ENCODE measurements around the gene MAGI3.
A peak's percentile ranks its signal among the peaks of the same experiment; 100 is the strongest.
"Not testable (repeated sequence)": the region's sequence is repeated elsewhere in the genome, so short reads cannot be mapped to it uniquely, and the experiment has no call there.

The MAGI3 gene

GRCh38 chr1:113582084-113582483 is 191.8 kb downstream of the MAGI3 start:
- no peak for DNase-seq

- DNase-seq, result no peak
These were observed 197.2 kb downstream of the MAGI3 start for GRCh38 chr1:113587475-113587874.

- no peak for DNase-seq
These were observed 201.9 kb downstream of the MAGI3 start for GRCh38 chr1:113592230-113592629.

- DNase-seq, result no peak
These were observed 203.4 kb downstream of the MAGI3 start for GRCh38 chr1:113593550-113594297.

GRCh38 chr1:113604466-113604865 is 214.2 kb downstream of the MAGI3 start:
- DNase-seq, result not testable (repeated sequence)

GRCh38 chr1:113605146-113605545 is 214.8 kb downstream of the MAGI3 start:
- no peak for DNase-seq

GRCh38 chr1:113608399-113608798 is 218.1 kb downstream of the MAGI3 start:
- DNase-seq, result no peak

GRCh38 chr1:113610372-113610771 is 220.1 kb downstream of the MAGI3 start:
- DNase-seq, result no peak

GRCh38 chr1:113615425-113615824 is 225.1 kb downstream of the MAGI3 start:
- DNase-seq, result no peak

- peak; percentile 72 for DNase-seq
These were observed 225.8 kb downstream of the MAGI3 start for GRCh38 chr1:113616156-113616555.

GRCh38 chr1:113617438-113618141 is 227.3 kb downstream of the MAGI3 start:
- DNase-seq, result no peak

GRCh38 chr1:113628997-113629396 is 238.7 kb downstream of the MAGI3 start:
- no peak for DNase-seq

GRCh38 chr1:113630340-113631327 is 240.3 kb downstream of the MAGI3 start:
- DNase-seq, result peak; percentile 69

GRCh38 chr1:113641396-113641795 is 251.1 kb downstream of the MAGI3 start:
- DNase-seq, result no peak

GRCh38 chr1:113647164-113647563 is 256.8 kb downstream of the MAGI3 start:
- no peak for DNase-seq

- DNase-seq, result no peak
These were observed 258.2 kb downstream of the MAGI3 start for GRCh38 chr1:113648478-113648877.

- DNase-seq, result no peak
These were observed 262.5 kb downstream of the MAGI3 start for GRCh38 chr1:113652771-113653170.

GRCh38 chr1:113653741-113654140 is 263.4 kb downstream of the MAGI3 start:
- no peak for DNase-seq

- DNase-seq, result no peak
These were observed 264.6 kb downstream of the MAGI3 start for GRCh38 chr1:113654883-113655282.

- DNase-seq, result no peak
These were observed 266.8 kb downstream of the MAGI3 start for GRCh38 chr1:113657126-113657525.

- DNase-seq, result no peak
These were observed 267.3 kb downstream of the MAGI3 start for GRCh38 chr1:113657556-113658063.

GRCh38 chr1:113659035-113659434 is 268.7 kb downstream of the MAGI3 start:
- DNase-seq, result no peak

- DNase-seq, result no peak
These were observed 269.2 kb downstream of the MAGI3 start for GRCh38 chr1:113659556-113659955.
